Nephron progenitor cell (in vitro differentiated cells): Measurements from ENCODE around the gene ZNHIT3.

Experiments used
- DNase-seq: peaks from one replicate; pipeline ENCODE4 v3.0.0; 2021
- H3K27ac Mint-ChIP-seq: 2 replicates; pipeline ENCODE4 v1.8.0; 2021; ENCODE audit warnings: mild to moderate bottlenecking, moderate library complexity, mixed read lengths
- H3K27me3 Mint-ChIP-seq: 2 replicates; pipeline ENCODE4 v1.8.0; 2021; ENCODE audit warnings: mild to moderate bottlenecking, low read depth, mixed read lengths; ENCODE audit not compliant: poor library complexity
- H3K36me3 Mint-ChIP-seq: 2 replicates; pipeline ENCODE4 v1.8.0; 2021; ENCODE audit warnings: low read depth, mixed read lengths
- H3K4me1 Mint-ChIP-seq: 2 replicates; pipeline ENCODE4 v1.8.0; 2021; ENCODE audit warnings: mixed read lengths
- H3K4me3 Mint-ChIP-seq: 2 replicates; pipeline ENCODE4 v1.8.0; 2021; ENCODE audit warnings: mild to moderate bottlenecking, moderate library complexity, mixed read lengths
- H3K9me3 Mint-ChIP-seq: 2 replicates; pipeline ENCODE4 v1.8.0; 2021; ENCODE audit warnings: mild to moderate bottlenecking, moderate library complexity, mixed read lengths
- CTCF ChIP-seq: fragments of 200-600 bp; sonication (generic); IDR thresholded peaks from 2 replicates; pipeline ENCODE4 v1.5.0; 2021; ENCODE audit warnings: antibody characterized with exemption

ZNHIT3 gene

GRCh38 chr17:36544307-36545076, 58.0 kb downstream of the ZNHIT3 start, which contains the start of gene GGNBP2:
Gene GGNBP2 (plus strand): TSS chr17:36544919. CDS start chr17:36545725, 806 bp downstream.
- peak within 1 kb of the TSS; percentile 97 for H3K4me3 Mint-ChIP-seq
- DNase-seq: peak; percentile 93
- no peaks in the 10 kb centered on the region for H3K27me3 Mint-ChIP-seq
- TF ChIP-seq CTCF: no peak
- peaks cover 20% of the 10 kb centered on the region for H3K36me3 Mint-ChIP-seq
- no peaks in the 10 kb centered on the region for H3K9me3 Mint-ChIP-seq
- H3K27ac Mint-ChIP-seq: peak within 1 kb of the TSS; percentile 100
- H3K4me1 Mint-ChIP-seq: peaks cover 29% of the 10 kb centered on the region

- DNase-seq: no peak
- Mint-ChIP-seq H3K27ac (peak overlapping the region; percentile 98), H3K4me3 (peak overlapping the region; percentile 97), H3K9me3 (no peaks in the 10 kb centered on the region), H3K36me3 (peaks cover 17% of the 10 kb centered on the region), H3K4me1 (peaks cover 29% of the 10 kb centered on the region), H3K27me3 (no peaks in the 10 kb centered on the region)
- no peak for TF ChIP-seq CTCF
These were observed 58.6 kb downstream of the ZNHIT3 start for GRCh38 chr17:36545077-36545464.
